ENCODE measurements around the gene RUNX2. TPM values are rescaled to one million over a fixed set of nuclear protein-coding genes. Genes with fewer than 3 reads are reported as not detected.

Gene RUNX2
- total and polyA plus RNA-seq, 9 of the 15 experiments (the other 6 are each of a cell fraction or from before 2014, with no cell fraction given): 0.29 to 1.00 (median 0.43) TPM

DNA sequence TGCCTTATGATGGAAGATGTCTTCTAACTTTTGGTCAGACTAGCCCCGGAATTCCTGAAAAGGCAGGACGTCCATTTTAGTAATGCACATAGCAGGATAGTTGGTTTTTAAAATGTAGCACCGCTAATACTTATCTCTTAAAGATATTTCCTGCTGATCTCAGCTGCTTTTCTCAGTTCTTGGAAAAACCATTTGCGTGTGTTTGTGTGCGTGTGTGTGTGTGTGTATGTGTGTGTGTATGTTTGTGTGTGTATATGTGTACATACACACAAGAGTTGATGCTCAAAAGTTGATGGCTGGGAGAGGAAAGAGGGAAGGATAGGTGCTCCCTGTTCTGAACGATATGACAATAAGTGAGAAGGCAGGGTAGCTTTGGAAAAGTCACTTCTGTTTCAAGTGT, 111.3 kb downstream of the RUNX2 start (continued):
- TF ChIP-seq ZNF133 (CRISPR knock-in tag; IDR thresholded peaks at IDR 0.05) (no peak), ZNF175 (CRISPR knock-in tag; IDR thresholded peaks at IDR 0.05; ENCODE audit: low read depth) (0 out of 2 replicates have a peak, but pooled peaks have one; percentile 8), FOSL1 (tag; conservative IDR thresholded peaks at IDR 0.05) (0 out of 2 replicates have a peak, but pooled peaks have one; percentile 9), BMI1 (IDR thresholded peaks at IDR 0.05; ENCODE audit: low read length) (no peak), NFRKB (IDR thresholded peaks at IDR 0.05; ENCODE audit: low read depth) (peak; percentile 59; the same call in 1 of the 2 replicates), C11orf30 (IDR thresholded peaks at IDR 0.05; ENCODE audit: low read depth) (peak; percentile 72), KLF10 (CRISPR knock-in tag; IDR thresholded peaks at IDR 0.05) (no peak), ZNF75A (CRISPR knock-in tag; IDR thresholded peaks at IDR 0.05) (no peak), GMEB1 (CRISPR knock-in tag; IDR thresholded peaks at IDR 0.05) (peak; percentile 47; the same call in 1 of the 2 replicates), ELF1 (tag; IDR thresholded peaks at IDR 0.05) (no peak), ZNF445 (CRISPR knock-in tag; IDR thresholded peaks at IDR 0.05; ENCODE audit: low read depth) (no peak), ARID2 (IDR thresholded peaks at IDR 0.05) (no peak), BHLHE40 (IDR thresholded peaks at IDR 0.05; ENCODE audit: low read length) (no peak), SRSF3 (IDR thresholded peaks at IDR 0.05; ENCODE audit: insufficient read depth, low read length) (no peak), RBBP5 (IDR thresholded peaks at IDR 0.05; ENCODE audit: borderline replicate concordance, insufficient read depth, low read length, poor library complexity, severe bottlenecking) (no peak), OTX1 (CRISPR knock-in tag; IDR thresholded peaks at IDR 0.05) (peak; percentile 77; the same call in 1 of the 2 replicates), PYGO2 (tag; IDR thresholded peaks at IDR 0.05) (no peak), ARNT (IDR thresholded peaks at IDR 0.05) (0 out of 4 replicates have a peak, but pooled peaks of 1 of the 2 experiments have one; percentile 3), ZNF77 (CRISPR knock-in tag; IDR thresholded peaks at IDR 0.05) (no peak), MAFG (tag; conservative IDR thresholded peaks at IDR 0.05) (peak; percentile 52; the same call in 1 of the 2 replicates), PML (IDR thresholded peaks at IDR 0.05; ENCODE audit: low read length) (0 out of 2 replicates have a peak, but pooled peaks have one; percentile 24)
- TF ChIP-seq, protein P1, sequence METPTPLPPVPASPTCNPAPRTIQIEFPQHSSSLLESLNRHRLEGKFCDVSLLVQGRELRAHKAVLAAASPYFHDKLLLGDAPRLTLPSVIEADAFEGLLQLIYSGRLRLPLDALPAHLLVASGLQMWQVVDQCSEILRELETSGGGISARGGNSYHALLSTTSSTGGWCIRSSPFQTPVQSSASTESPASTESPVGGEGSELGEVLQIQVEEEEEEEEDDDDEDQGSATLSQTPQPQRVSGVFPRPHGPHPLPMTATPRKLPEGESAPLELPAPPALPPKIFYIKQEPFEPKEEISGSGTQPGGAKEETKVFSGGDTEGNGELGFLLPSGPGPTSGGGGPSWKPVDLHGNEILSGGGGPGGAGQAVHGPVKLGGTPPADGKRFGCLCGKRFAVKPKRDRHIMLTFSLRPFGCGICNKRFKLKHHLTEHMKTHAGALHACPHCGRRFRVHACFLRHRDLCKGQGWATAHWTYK (CRISPR knock-in tag; IDR thresholded peaks at IDR 0.05): 0 out of 2 replicates have a peak, but pooled peaks have one; percentile 15
- TF ChIP-seq, protein P2, sequence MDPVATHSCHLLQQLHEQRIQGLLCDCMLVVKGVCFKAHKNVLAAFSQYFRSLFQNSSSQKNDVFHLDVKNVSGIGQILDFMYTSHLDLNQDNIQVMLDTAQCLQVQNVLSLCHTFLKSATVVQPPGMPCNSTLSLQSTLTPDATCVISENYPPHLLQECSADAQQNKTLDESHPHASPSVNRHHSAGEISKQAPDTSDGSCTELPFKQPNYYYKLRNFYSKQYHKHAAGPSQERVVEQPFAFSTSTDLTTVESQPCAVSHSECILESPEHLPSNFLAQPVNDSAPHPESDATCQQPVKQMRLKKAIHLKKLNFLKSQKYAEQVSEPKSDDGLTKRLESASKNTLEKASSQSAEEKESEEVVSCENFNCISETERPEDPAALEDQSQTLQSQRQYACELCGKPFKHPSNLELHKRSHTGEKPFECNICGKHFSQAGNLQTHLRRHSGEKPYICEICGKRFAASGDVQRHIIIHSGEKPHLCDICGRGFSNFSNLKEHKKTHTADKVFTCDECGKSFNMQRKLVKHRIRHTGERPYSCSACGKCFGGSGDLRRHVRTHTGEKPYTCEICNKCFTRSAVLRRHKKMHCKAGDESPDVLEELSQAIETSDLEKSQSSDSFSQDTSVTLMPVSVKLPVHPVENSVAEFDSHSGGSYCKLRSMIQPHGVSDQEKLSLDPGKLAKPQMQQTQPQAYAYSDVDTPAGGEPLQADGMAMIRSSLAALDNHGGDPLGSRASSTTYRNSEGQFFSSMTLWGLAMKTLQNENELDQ (CRISPR knock-in tag; IDR thresholded peaks at IDR 0.05; ENCODE audit: borderline replicate concordance): no peak
- TF ChIP-seq, protein P3, sequence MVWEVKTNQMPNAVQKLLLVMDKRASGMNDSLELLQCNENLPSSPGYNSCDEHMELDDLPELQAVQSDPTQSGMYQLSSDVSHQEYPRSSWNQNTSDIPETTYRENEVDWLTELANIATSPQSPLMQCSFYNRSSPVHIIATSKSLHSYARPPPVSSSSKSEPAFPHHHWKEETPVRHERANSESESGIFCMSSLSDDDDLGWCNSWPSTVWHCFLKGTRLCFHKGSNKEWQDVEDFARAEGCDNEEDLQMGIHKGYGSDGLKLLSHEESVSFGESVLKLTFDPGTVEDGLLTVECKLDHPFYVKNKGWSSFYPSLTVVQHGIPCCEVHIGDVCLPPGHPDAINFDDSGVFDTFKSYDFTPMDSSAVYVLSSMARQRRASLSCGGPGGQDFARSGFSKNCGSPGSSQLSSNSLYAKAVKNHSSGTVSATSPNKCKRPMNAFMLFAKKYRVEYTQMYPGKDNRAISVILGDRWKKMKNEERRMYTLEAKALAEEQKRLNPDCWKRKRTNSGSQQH (CRISPR knock-in tag; IDR thresholded peaks at IDR 0.05): peak; percentile 86; the same call in 1 of the 2 replicates

Data from K562 (cell line).